CD4-positive, alpha-beta T cell treated with Interleukin-12 subunit alpha and Interleukin-12 subunit beta, for 1 hour (primary cell): Measurements from ENCODE around the gene NUS1.
"Not testable (repeated sequence)": the region's sequence is repeated elsewhere in the genome, so short reads cannot be mapped to it uniquely, and the experiment has no call there.

ENCODE experiments used
- DNase-seq: peaks from one replicate; pipeline ENCODE4 v3.0.0-alpha.2; 2020

The NUS1 gene

GRCh38 chr6:117718895-117719294 is 43.6 kb downstream of the NUS1 start:
- no peak for DNase-seq

DNA sequence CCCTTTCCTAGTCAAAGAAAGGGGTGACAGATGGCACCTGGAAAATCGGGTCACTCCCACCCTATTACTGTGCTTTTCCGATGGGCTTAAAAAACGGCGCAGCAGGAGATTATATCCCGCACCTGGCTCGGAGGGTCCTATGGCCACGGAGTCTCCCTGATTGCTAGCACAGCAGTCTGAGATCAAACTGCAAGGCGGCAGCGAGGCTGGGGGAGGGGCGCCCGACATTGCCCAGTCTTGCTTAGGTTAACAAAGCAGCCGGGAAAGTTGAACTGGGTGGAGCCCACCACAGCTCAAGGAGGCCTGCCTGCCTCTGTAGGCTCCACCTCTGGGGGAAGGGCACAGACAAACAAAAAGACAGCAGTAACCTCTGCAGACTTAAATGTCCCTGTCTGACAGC is 46.3 kb downstream of the NUS1 start:
- not testable (repeated sequence) for DNase-seq

DNA sequence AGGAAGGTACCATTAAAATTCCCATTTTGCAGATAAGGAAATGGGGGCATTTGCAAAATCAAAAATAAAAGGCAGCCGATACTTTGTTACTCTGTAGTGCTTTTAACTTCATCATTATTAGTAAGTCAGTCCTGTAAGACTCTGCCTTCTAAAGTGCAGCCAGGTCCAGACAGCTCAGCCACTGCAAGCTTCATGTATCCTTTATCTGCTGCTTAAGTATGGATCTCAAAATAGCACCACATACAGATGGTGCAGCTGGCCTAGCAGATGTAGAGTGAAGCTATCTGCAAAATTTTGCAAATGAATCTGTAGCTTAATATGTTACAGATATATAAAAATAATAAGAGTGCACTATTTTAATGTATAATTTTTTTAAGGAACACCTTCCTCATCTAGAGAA is 53.4 kb downstream of the NUS1 start:
- DNase-seq = no peak

- no peak for DNase-seq
Observed at GRCh38 chr6:117729613-117730012, 54.3 kb downstream of the NUS1 start.

- DNase-seq = no peak
Observed at GRCh38 chr6:117733341-117733740, 58.1 kb downstream of the NUS1 start.

DNA sequence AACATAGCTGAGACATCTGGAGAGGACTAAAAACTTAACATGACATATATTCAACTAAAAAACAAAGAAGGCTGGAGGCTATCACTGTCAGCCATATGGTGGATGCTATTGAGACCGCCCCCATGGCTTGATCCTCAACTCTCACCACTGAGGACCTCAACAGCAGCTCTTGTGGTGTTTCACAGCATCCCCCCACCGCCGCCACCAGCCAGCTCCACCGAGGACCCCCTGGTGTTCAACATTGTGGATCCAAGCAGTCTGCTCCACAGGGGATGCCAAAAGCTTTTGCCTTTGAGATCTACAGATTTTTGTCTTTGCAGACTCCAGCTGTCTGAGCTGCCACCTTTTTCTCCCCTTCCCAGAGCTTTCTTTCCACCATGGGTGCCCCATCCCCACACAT is 64.6 kb downstream of the NUS1 start:
- DNase-seq = no peak

DNA sequence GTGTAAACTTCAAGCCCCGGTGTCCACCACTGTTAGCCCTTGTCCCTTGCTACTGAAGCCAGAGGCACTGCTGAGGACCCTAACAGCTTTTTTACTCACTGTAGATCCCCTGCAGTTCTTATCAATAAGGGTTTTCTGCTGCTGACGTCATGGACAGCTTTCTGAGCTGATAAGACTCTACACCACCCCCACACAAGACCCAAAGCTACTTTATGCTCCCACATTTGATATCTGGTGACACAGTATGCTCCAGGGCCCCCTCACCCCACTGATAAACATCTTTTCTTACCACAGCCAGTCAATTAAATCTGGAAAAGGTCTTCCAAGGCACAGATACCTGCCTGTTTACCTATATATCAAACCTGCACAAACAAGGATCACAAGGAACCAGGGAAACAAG is 65.3 kb downstream of the NUS1 start:
- DNase-seq = no peak

GRCh38 chr6:117750675-117751074 is 75.4 kb downstream of the NUS1 start:
- DNase-seq = not testable (repeated sequence)
